H1 (cell line): Measurements from ENCODE around the gene PRUNE1. TPM values are rescaled to one million over a fixed set of nuclear protein-coding genes. Genes with fewer than 3 reads are reported as not detected.

Experiments used
- ASH2L ChIP-seq: fragments of 200-600, 300-600 bp; sonication (generic); IDR thresholded peaks from one replicate; pipeline ENCODE4 v1.7.1; 2017; ENCODE audit warnings: low read length
- ATF3 ChIP-seq: IDR thresholded peaks from 2 replicates; pipeline ENCODE4 v1.6.1; 2011; ENCODE audit warnings: low read depth, mild to moderate bottlenecking, low read length; ENCODE audit not compliant: insufficient read depth
- BRCA1 ChIP-seq: IDR thresholded peaks from 2 replicates; pipeline ENCODE4 v1.6.1; 2012; ENCODE audit warnings: low read depth, low read length, improper control_type of control experiment
- FOSL1 ChIP-seq: IDR thresholded peaks from 2 replicates; pipeline ENCODE4 v1.6.1; 2011; ENCODE audit warnings: mild to moderate bottlenecking, low read depth, low read length, moderate library complexity; ENCODE audit not compliant: insufficient read depth
- RFX5 ChIP-seq: IDR thresholded peaks from 2 replicates; pipeline ENCODE4 v1.6.1; 2011; ENCODE audit warnings: low read depth, low read length, improper control_type of control experiment, borderline replicate concordance
- SIN3A ChIP-seq, 2 experiments: IDR thresholded peaks in 1 of 2; conservative IDR thresholded peaks in 1 of 2; 2 replicates each; pipeline ENCODE4 v1.6.1; 2011 to 2012; ENCODE audit warnings: low read length in 2 of 2, improper control_type of control experiment in 1 of 2, low read depth in 1 of 2, mild to moderate bottlenecking in 1 of 2
- SP4 ChIP-seq: IDR thresholded peaks from 2 replicates; pipeline ENCODE4 v1.6.1; 2012; ENCODE audit warnings: low read length, inconsistent platforms
- TBP ChIP-seq: IDR thresholded peaks from 2 replicates; pipeline ENCODE4 v1.6.1; 2011; ENCODE audit warnings: low read depth, low read length, improper control_type of control experiment
- TEAD4 ChIP-seq: IDR thresholded peaks from 2 replicates; pipeline ENCODE4 v1.6.1; 2012; ENCODE audit warnings: low read depth, low read length, inconsistent platforms, mixed read lengths
- polyA plus RNA-seq, 7 experiments: library from polyadenylated mRNA; depleted of rRNA in 3 of 7; stranded (reverse) in 5 of 7; unstranded in 2 of 7; fragments of >200 nt in 5 of 7; fragments of 200-250 nt in 2 of 7; gene quantifications; 1 replicate in 5 of 7; 2 replicates in 1 of 7; 4 replicates in 1 of 7; pipeline versions ENCODE4 v1.2.1 to v1.2.3, GENCODE V29; 2011 to 2013; ENCODE audit warnings: missing spikeins in 2 of 7, mixed read lengths in 2 of 7
- total RNA-seq: library from RNA; stranded (reverse); fragmentation: NEBNext Ultra II Directional; extraction: Animal tissue kit (Norgen Biotek cat#: 25700); gene quantifications from 2 replicates; pipeline ENCODE4 v1.2.1, GENCODE V29; 2021

PRUNE1 gene
- total and polyA plus RNA-seq, 2 of the 8 experiments (the other 6 are each of a cell fraction or from before 2014, with no cell fraction given): 32.8 to 54.2 TPM

- TF ChIP-seq RFX5: no peak
- TF ChIP-seq FOSL1: no peak
- no peak for TF ChIP-seq TBP
- no peak for TF ChIP-seq SP4
- TF ChIP-seq ASH2L: no peak
- no peak for TF ChIP-seq ATF3
- TF ChIP-seq BRCA1: no peak
- no peak for TF ChIP-seq TEAD4
- no peak for TF ChIP-seq SIN3A (conservative IDR thresholded peaks at IDR 0.05 in 1 of 2, IDR thresholded peaks at IDR 0.05 in 1 of 2; ENCODE audit: low read depth in 1 of 2, low read length in 2 of 2)
These were observed 12.8 kb upstream of the PRUNE1 start (continued) for GRCh38 chr1:150995460-150995859.
